Smooth muscle cell (in vitro differentiated cells): ENCODE results near the gene CAMK1D. TPM values are rescaled to one million over a fixed set of nuclear protein-coding genes. Genes with fewer than 3 reads are reported as not detected.
A peak's percentile ranks its signal among the peaks of the same experiment; 100 is the strongest.

ENCODE experiments used
- DNase-seq: peaks from one replicate; lab custom pipeline; 2025; ENCODE audit not compliant: unreplicated experiment; lab: John Stamatoyannopoulos, UW
- H2AFZ ChIP-seq: fragments of 200-600 bp; sonication (generic); 2 replicates; pipeline ENCODE4 v1.6.0; 2016; ENCODE audit warnings: antibody characterized with exemption, low read depth, mild to moderate bottlenecking
- H3F3A ChIP-seq: fragments of 200-600 bp; sonication (generic); 2 replicates; pipeline ENCODE4 v1.6.0; 2017; ENCODE audit warnings: antibody characterized with exemption, low read depth
- H3K27ac ChIP-seq: fragments of 200-600 bp; sonication (generic); 2 replicates; pipeline ENCODE4 v1.5.1; 2016; ENCODE audit warnings: low read depth, mild to moderate bottlenecking
- H3K27me3 ChIP-seq: fragments of 200-600 bp; sonication (generic); 2 replicates; pipeline ENCODE4 v1.6.1; 2016; ENCODE audit warnings: low read depth, mild to moderate bottlenecking
- H3K36me3 ChIP-seq: fragments of 200-600 bp; sonication (generic); 2 replicates; pipeline ENCODE4 v1.5.1; 2016; ENCODE audit warnings: low read depth
- H3K4me1 ChIP-seq: fragments of 200-600 bp; sonication (generic); 2 replicates; pipeline ENCODE4 v1.5.1; 2016; ENCODE audit warnings: low read depth
- H3K4me2 ChIP-seq: fragments of 200-600 bp; sonication (generic); 2 replicates; pipeline ENCODE4 v1.6.0; 2016; ENCODE audit warnings: mild to moderate bottlenecking
- H3K4me3 ChIP-seq: fragments of 200-600 bp; sonication (generic); 2 replicates; pipeline ENCODE4 v1.5.1; 2016; ENCODE audit warnings: mild to moderate bottlenecking
- H3K79me2 ChIP-seq: fragments of 200-600 bp; sonication (generic); 2 replicates; pipeline ENCODE4 v1.6.0; 2016; ENCODE audit warnings: low read depth, mild to moderate bottlenecking
- H3K9ac ChIP-seq: fragments of 200-600 bp; sonication (generic); 2 replicates; pipeline ENCODE4 v1.6.0; 2016; ENCODE audit warnings: low read depth
- H3K9me3 ChIP-seq: fragments of 200-600 bp; sonication (generic); replicated peaks from 2 replicates; pipeline ENCODE4 v1.5.1; 2016; ENCODE audit warnings: low read depth
- H4K20me1 ChIP-seq: fragments of 200-600 bp; sonication (generic); 2 replicates; pipeline ENCODE4 v1.6.0; 2016; ENCODE audit warnings: low read depth
- CTCF ChIP-seq: fragments of 200-600 bp; sonication (generic); IDR thresholded peaks from 2 replicates; pipeline ENCODE4 v1.5.1; 2017; ENCODE audit warnings: borderline replicate concordance, mild to moderate bottlenecking, antibody characterized with exemption; ENCODE audit not compliant: insufficient read depth, poor library complexity, severe bottlenecking
- WGBS: methylation state at CpG from one replicate; pipeline ENCODE4 v1.1.7; 2016; ENCODE audit warnings: low lambda C conversion rate; 5-methylcytosine and 5-hydroxymethylcytosine counted together
- polyA plus RNA-seq: library from polyadenylated mRNA; unstranded; fragments of >200 nt; fragmentation: Nextera tagmentation; extraction: Ambion mirVana; gene quantifications from 2 replicates; pipeline ENCODE4 v1.2.1, GENCODE V29; 2016
- total RNA-seq: library from RNA; depleted of rRNA; stranded (reverse); fragments of >200 nt; gene quantifications from 2 replicates; pipeline ENCODE4 v1.2.3, GENCODE V29; 2014

Gene CAMK1D
- total and polyA plus RNA-seq, 2 experiments from 2014 or later = 1.6 to 2.3 TPM

- H3K36me3 ChIP-seq = no peaks in the 10 kb centered on the region
- no peak overlapping the region for H3K9ac ChIP-seq
- H3K4me2 ChIP-seq = no peak overlapping the region
- no peaks in the 10 kb centered on the region for H3K9me3 ChIP-seq
- no peak for TF ChIP-seq CTCF
- no peak overlapping the region for H3K4me3 ChIP-seq
- no peak for DNase-seq
- no peaks in the 10 kb centered on the region for H3K27me3 ChIP-seq
- no peaks in the 10 kb centered on the region for H4K20me1 ChIP-seq
- H3F3A ChIP-seq = peaks cover 18% of the 10 kb centered on the region
- no peak overlapping the region for H3K27ac ChIP-seq
- H3K4me1 ChIP-seq = peaks cover 36% of the 10 kb centered on the region
- WGBS = 75% methylated on average over 4 of the region's 4 CpGs
- no peaks in the 10 kb centered on the region for H3K79me2 ChIP-seq
- no peak overlapping the region for H2AFZ ChIP-seq
Measured at GRCh38 chr10:12705943-12706342, 356.6 kb downstream of the CAMK1D start.

GRCh38 chr10:12707461-12708185, 358.3 kb downstream of the CAMK1D start:
- WGBS = 37% methylated on average over 10 of the region's 10 CpGs
- H2AFZ ChIP-seq = no peak overlapping the region
- H3K27me3 ChIP-seq = no peaks in the 10 kb centered on the region
- peaks cover 18% of the 10 kb centered on the region for H3F3A ChIP-seq
- no peaks in the 10 kb centered on the region for H3K9me3 ChIP-seq
- DNase-seq = no peak
- no peaks in the 10 kb centered on the region for H4K20me1 ChIP-seq
- no peaks in the 10 kb centered on the region for H3K79me2 ChIP-seq
- no peaks in the 10 kb centered on the region for H3K36me3 ChIP-seq
- H3K4me3 ChIP-seq = no peak overlapping the region
- peak overlapping the region; percentile 77 for H3K4me2 ChIP-seq
- peak overlapping the region; percentile 22 for H3K9ac ChIP-seq
- peaks cover 37% of the 10 kb centered on the region for H3K4me1 ChIP-seq
- TF ChIP-seq CTCF = peak; percentile 64
- H3K27ac ChIP-seq = peak overlapping the region; percentile 80

- no peaks in the 10 kb centered on the region for H4K20me1 ChIP-seq
- DNase-seq = no peak
- no peak overlapping the region for H3K4me3 ChIP-seq
- peak overlapping the region; percentile 42 for H3K4me2 ChIP-seq
- no peaks in the 10 kb centered on the region for H3K79me2 ChIP-seq
- H3F3A ChIP-seq = peaks cover 18% of the 10 kb centered on the region
- peaks cover 35% of the 10 kb centered on the region for H3K4me1 ChIP-seq
- peak overlapping the region; percentile 80 for H3K27ac ChIP-seq
- 31% methylated on average over 3 of the region's 3 CpGs for WGBS
- H3K9me3 ChIP-seq = no peaks in the 10 kb centered on the region
- no peak overlapping the region for H3K9ac ChIP-seq
- no peaks in the 10 kb centered on the region for H3K36me3 ChIP-seq
- H3K27me3 ChIP-seq = no peaks in the 10 kb centered on the region
- no peak for TF ChIP-seq CTCF
- no peak overlapping the region for H2AFZ ChIP-seq
Measured at GRCh38 chr10:12709000-12709401, 359.7 kb downstream of the CAMK1D start.

- Histone ChIP-seq H3F3A (peaks cover 18% of the 10 kb centered on the region), H3K27me3 (no peaks in the 10 kb centered on the region), H3K9ac (peak overlapping the region; percentile 31), H3K36me3 (no peaks in the 10 kb centered on the region), H4K20me1 (no peaks in the 10 kb centered on the region), H2AFZ (peak overlapping the region; percentile 15), H3K4me3 (no peak overlapping the region), H3K27ac (peak overlapping the region; percentile 80), H3K4me2 (peak overlapping the region; percentile 42), H3K4me1 (peaks cover 30% of the 10 kb centered on the region), H3K9me3 (no peaks in the 10 kb centered on the region), H3K79me2 (no peaks in the 10 kb centered on the region)
- no peak for DNase-seq
- 27% methylated on average over 4 of the region's 4 CpGs for WGBS
- TF ChIP-seq CTCF = no peak
Measured at GRCh38 chr10:12709521-12709963, 360.2 kb downstream of the CAMK1D start.
